HepG2 (cell line): ENCODE results near the gene VAMP8. TPM values are rescaled to one million over a fixed set of nuclear protein-coding genes. Genes with fewer than 3 reads are reported as not detected.
A peak's percentile ranks its signal among the peaks of the same experiment; 100 is the strongest.

Source experiments
- AGO2 ChIP-seq: fragments of 200-400 bp; formaldehyde crosslinking; optimal IDR thresholded peaks from 2 replicates; pipeline ENCODE3; 2017; ENCODE audit warnings: mild to moderate bottlenecking, low read depth, low read length, moderate library complexity
- CAMTA2 ChIP-seq: sonication (generic); formaldehyde crosslinking; IDR thresholded peaks from 2 replicates; pipeline ENCODE4 v1.4.0; 2020; ENCODE audit warnings: mild to moderate bottlenecking, missing genetic modification reagents, borderline replicate concordance
- CREB1 ChIP-seq, 2 experiments: fragments of 450-650 bp in 1 of 2; IDR thresholded peaks; 2 replicates each; pipeline ENCODE4 v1.6.1; 2016 to 2017; ENCODE audit warnings: control low read depth in 1 of 2, mild to moderate bottlenecking in 1 of 2, missing compliant biosample characterization in 1 of 2, missing genetic modification characterization in 1 of 2
- HOXA5 ChIP-seq: sonication (generic); formaldehyde crosslinking; IDR thresholded peaks from 2 replicates; pipeline ENCODE4 v1.4.0; 2020; ENCODE audit warnings: missing genetic modification reagents
- MED1 ChIP-seq: sonication (generic); formaldehyde crosslinking; IDR thresholded peaks from 2 replicates; pipeline ENCODE4 v1.4.0; 2020; ENCODE audit warnings: missing genetic modification reagents
- NBN ChIP-seq: fragments of 450-650 bp; conservative IDR thresholded peaks from 2 replicates; pipeline ENCODE4 v1.6.1; 2017
- THAP9 ChIP-seq: sonication (generic); formaldehyde crosslinking; IDR thresholded peaks from 2 replicates; pipeline ENCODE4; 2020; ENCODE audit warnings: missing genetic modification reagents, mild to moderate bottlenecking, borderline replicate concordance
- ZNF460 ChIP-seq: sonication (generic); formaldehyde crosslinking; IDR thresholded peaks from 2 replicates; pipeline ENCODE4 v1.5.1; 2020; ENCODE audit warnings: missing genetic modification reagents, mild to moderate bottlenecking, borderline replicate concordance
- ZNF510 ChIP-seq: sonication (generic); formaldehyde crosslinking; IDR thresholded peaks from 2 replicates; pipeline ENCODE4 v1.4.0; 2020; ENCODE audit warnings: low read depth, mild to moderate bottlenecking, missing genetic modification reagents
- ZNF710 ChIP-seq: sonication (generic); formaldehyde crosslinking; IDR thresholded peaks from 2 replicates; pipeline ENCODE4 v1.5.0; 2020; ENCODE audit warnings: mild to moderate bottlenecking, missing genetic modification reagents, borderline replicate concordance
- ZSCAN25 ChIP-seq: sonication (generic); formaldehyde crosslinking; IDR thresholded peaks from 2 replicates; pipeline ENCODE4 v1.8.0; 2022; ENCODE audit warnings: mild to moderate bottlenecking, missing genetic modification reagents
- polyA plus RNA-seq, 8 experiments: library from polyadenylated mRNA; depleted of rRNA in 3 of 8; stranded (reverse) in 7 of 8; unstranded in 1 of 8; fragments of >200 nt; fragmentation: Illumina TruSeq in 4 of 8; extraction: Trizol in 4 of 8; gene quantifications; 2 replicates each; pipeline versions ENCODE4 v1.2.1 to v1.2.3, GENCODE V29; 2011 to 2016; ENCODE audit warnings: low read depth in 4 of 8, missing spikeins in 1 of 8, mixed read lengths in 1 of 8; ENCODE audit not compliant: insufficient read depth in 1 of 8
- total RNA-seq, 5 experiments: library from RNA; depleted of rRNA; stranded (reverse); fragments of >200 nt; fragmentation: Illumina TruSeq; extraction: Trizol; gene quantifications; 2 replicates each; pipeline ENCODE4 v1.2.3, GENCODE V29; 2016; ENCODE audit warnings: low read depth in 1 of 5

The VAMP8 gene
- total and polyA plus RNA-seq, 2 of the 13 experiments (the other 11 are each of a cell fraction or from before 2014, with no cell fraction given) = 83.3 to 157 TPM

GRCh38 chr2:85577063-85577385 lies 362 bp upstream of the VAMP8 start (continued):
- TF ChIP-seq HOXA5 (CRISPR knock-in tag) = 0 out of 2 replicates have a peak, but pooled peaks have one; percentile 35
- no peak for TF ChIP-seq THAP9 (CRISPR knock-in tag)
- TF ChIP-seq MED1 (CRISPR knock-in tag) = no peak
- no peak for TF ChIP-seq ZSCAN25 (CRISPR knock-in tag)
- TF ChIP-seq CAMTA2 (CRISPR knock-in tag) = no peak
- no peak for TF ChIP-seq ZNF460 (CRISPR knock-in tag)
- TF ChIP-seq AGO2 = no peak
- no peak for TF ChIP-seq CREB1 (IDR thresholded peaks at IDR 0.05)
- TF ChIP-seq CREB1 (CRISPR knock-in tag; IDR thresholded peaks at IDR 0.05) = no peak
- TF ChIP-seq NBN = no peak
- TF ChIP-seq ZNF710 (CRISPR knock-in tag) = 0 out of 2 replicates have a peak, but pooled peaks have one; percentile 3
- 0 out of 2 replicates have a peak, but pooled peaks have one; percentile 12 for TF ChIP-seq ZNF510 (CRISPR knock-in tag)
